ENCODE measurements around the gene UPP1.
A peak's percentile ranks its signal among the peaks of the same experiment; 100 is the strongest.

Gene UPP1

GRCh38 chr7:48091506-48092433 is 2.7 kb downstream of the UPP1 start:
- ChIA-PET CTCF (interaction anchor here (0.8 to 2.7 kb wide), 4 partner anchors 17 to 825 kb away, joined by 3 to 12 read pairs (median 7); no protein-coding TSS in a partner anchor), POLR2A (no interaction called here)
- Histone ChIP-seq H3K27ac (ENCODE audit: insufficient read depth in 1 of 2, low read depth in 1 of 2, low read length in 2 of 2, poor library complexity in 1 of 2, severe bottlenecking in 2 of 2) (no peak overlapping the region), H3K4me1 (ENCODE audit: control extremely low read depth in 1 of 4, control insufficient read depth in 4 of 4, insufficient read depth in 4 of 4, low read length in 3 of 4) (peaks cover 5 to 31% (median 28%) of the 10 kb centered on the region in 4 experiments), H3K9me3 (ENCODE audit: control extremely low read depth in 1 of 5, control insufficient read depth in 4 of 5, insufficient read depth in 2 of 5, low read depth in 1 of 5, low read length in 4 of 5) (no peaks in the 10 kb centered on the region), H3K4me3 (ENCODE audit: control insufficient read depth in 1 of 7, extremely low read depth in 1 of 7, insufficient read depth in 4 of 7, low read depth in 2 of 7, low read length in 6 of 7) (no peak overlapping the region), H3K27me3 (replicated peaks in 2 of 5; ENCODE audit: control insufficient read depth in 4 of 5, insufficient read depth in 5 of 5, low read length in 4 of 5) (peaks cover 0 to 4% (median 3%) of the 10 kb centered on the region in 5 experiments), H3K36me3 (ENCODE audit: control insufficient read depth in 4 of 4, insufficient read depth in 4 of 4, low read length in 3 of 4) (peaks cover 0 to 6% (median 1%) of the 10 kb centered on the region in 4 experiments)
- 100% methylated on average over 6 of the region's 10 CpGs for WGBS (ENCODE audit: insufficient coverage)
- no peak for DNase-seq

GRCh38 chr7:48094861-48095293 is 5.8 kb downstream of the UPP1 start:
- no peak overlapping the region for H3K4me3 ChIP-seq (ENCODE audit: control insufficient read depth in 1 of 7, extremely low read depth in 1 of 7, insufficient read depth in 4 of 7, low read depth in 2 of 7, low read length in 6 of 7)
- 96% methylated on average over 3 of the region's 3 CpGs for WGBS (ENCODE audit: insufficient coverage)
- ChIA-PET POLR2A (no interaction called here), CTCF (interaction anchor here (1.1 kb wide), 1 partner anchor 149 kb away, joined by 4 read pairs; no protein-coding TSS in a partner anchor)
- no peak overlapping the region for H3K27ac ChIP-seq (ENCODE audit: insufficient read depth in 1 of 2, low read depth in 1 of 2, low read length in 2 of 2, poor library complexity in 1 of 2, severe bottlenecking in 2 of 2)
- H3K4me1 ChIP-seq (ENCODE audit: control extremely low read depth in 1 of 4, control insufficient read depth in 4 of 4, insufficient read depth in 4 of 4, low read length in 3 of 4) = peaks cover 13 to 34% (median 32%) of the 10 kb centered on the region in 4 experiments
- peaks cover 0 to 6% (median 1%) of the 10 kb centered on the region in 4 experiments for H3K36me3 ChIP-seq (ENCODE audit: control insufficient read depth in 4 of 4, insufficient read depth in 4 of 4, low read length in 3 of 4)
- no peaks in the 10 kb centered on the region for H3K9me3 ChIP-seq (ENCODE audit: control extremely low read depth in 1 of 5, control insufficient read depth in 4 of 5, insufficient read depth in 2 of 5, low read depth in 1 of 5, low read length in 4 of 5)
- H3K27me3 ChIP-seq (replicated peaks in 2 of 5; ENCODE audit: control insufficient read depth in 4 of 5, insufficient read depth in 5 of 5, low read length in 4 of 5) = peaks cover 0 to 4% (median 3%) of the 10 kb centered on the region in 5 experiments
- no peak for DNase-seq

GRCh38 chr7:48096273-48096672 is 7.2 kb downstream of the UPP1 start:
- Histone ChIP-seq H3K27ac (ENCODE audit: insufficient read depth in 1 of 2, low read depth in 1 of 2, low read length in 2 of 2, poor library complexity in 1 of 2, severe bottlenecking in 2 of 2) (no peak overlapping the region), H3K9me3 (ENCODE audit: control extremely low read depth in 1 of 5, control insufficient read depth in 4 of 5, insufficient read depth in 2 of 5, low read depth in 1 of 5, low read length in 4 of 5) (no peaks in the 10 kb centered on the region), H3K27me3 (replicated peaks in 2 of 5; ENCODE audit: control insufficient read depth in 4 of 5, insufficient read depth in 5 of 5, low read length in 4 of 5) (no peaks in the 10 kb centered on the region), H3K4me1 (ENCODE audit: control extremely low read depth in 1 of 4, control insufficient read depth in 4 of 4, insufficient read depth in 4 of 4, low read length in 3 of 4) (peaks cover 13 to 32% (median 29%) of the 10 kb centered on the region in 4 experiments), H3K4me3 (ENCODE audit: control insufficient read depth in 1 of 7, extremely low read depth in 1 of 7, insufficient read depth in 4 of 7, low read depth in 2 of 7, low read length in 6 of 7) (no peak overlapping the region), H3K36me3 (ENCODE audit: control insufficient read depth in 4 of 4, insufficient read depth in 4 of 4, low read length in 3 of 4) (peaks cover 0 to 6% (median 1%) of the 10 kb centered on the region in 4 experiments)
- CTCF ChIA-PET = interaction anchor here (0.7 to 1.8 kb wide), 3 partner anchors 14 to 108 kb away, joined by 3 to 4 read pairs (median 3); no protein-coding TSS in a partner anchor
- POLR2A ChIA-PET = no interaction called here
- peak in 2 of 3 donors; percentile 48 to 52 for DNase-seq
- 7% methylated on average over 2 of the region's 2 CpGs for WGBS (ENCODE audit: insufficient coverage)

- Histone ChIP-seq H3K36me3 (ENCODE audit: control insufficient read depth in 4 of 4, insufficient read depth in 4 of 4, low read length in 3 of 4) (peaks cover 0 to 5% (median 2%) of the 10 kb centered on the region in 4 experiments), H3K4me1 (ENCODE audit: control extremely low read depth in 1 of 4, control insufficient read depth in 4 of 4, insufficient read depth in 4 of 4, low read length in 3 of 4) (peaks cover 13 to 32% (median 29%) of the 10 kb centered on the region in 4 experiments), H3K27me3 (replicated peaks in 2 of 5; ENCODE audit: control insufficient read depth in 4 of 5, insufficient read depth in 5 of 5, low read length in 4 of 5) (no peaks in the 10 kb centered on the region), H3K4me3 (ENCODE audit: control insufficient read depth in 1 of 7, extremely low read depth in 1 of 7, insufficient read depth in 4 of 7, low read depth in 2 of 7, low read length in 6 of 7) (peak overlapping the region in 2 of 7 experiments; percentile 31), H3K27ac (ENCODE audit: insufficient read depth in 1 of 2, low read depth in 1 of 2, low read length in 2 of 2, poor library complexity in 1 of 2, severe bottlenecking in 2 of 2) (peak overlapping the region; percentile 31 to 73), H3K9me3 (ENCODE audit: control extremely low read depth in 1 of 5, control insufficient read depth in 4 of 5, insufficient read depth in 2 of 5, low read depth in 1 of 5, low read length in 4 of 5) (no peaks in the 10 kb centered on the region)
- ChIA-PET CTCF (interaction anchor here (1.0 kb wide), 1 partner anchor 149 kb away, joined by 3 read pairs; the partner anchor contains the start of gene PKD1L1), POLR2A (no interaction called here)
- peak in 2 of 3 donors; percentile 31 to 47 for DNase-seq
- WGBS (ENCODE audit: insufficient coverage) = 4% methylated on average over 3 of the region's 6 CpGs
These were observed 8.6 kb downstream of the UPP1 start for GRCh38 chr7:48097521-48098231.

GRCh38 chr7:48098846-48099245 is 9.8 kb downstream of the UPP1 start:
- POLR2A ChIA-PET = no interaction called here
- no peak overlapping the region for H3K27ac ChIP-seq (ENCODE audit: insufficient read depth in 1 of 2, low read depth in 1 of 2, low read length in 2 of 2, poor library complexity in 1 of 2, severe bottlenecking in 2 of 2)
- DNase-seq = no peak
- CTCF ChIA-PET = no interaction called here
- no peaks in the 10 kb centered on the region for H3K27me3 ChIP-seq (replicated peaks in 2 of 5; ENCODE audit: control insufficient read depth in 4 of 5, insufficient read depth in 5 of 5, low read length in 4 of 5)
- peaks cover 13 to 32% (median 29%) of the 10 kb centered on the region in 4 experiments for H3K4me1 ChIP-seq (ENCODE audit: control extremely low read depth in 1 of 4, control insufficient read depth in 4 of 4, insufficient read depth in 4 of 4, low read length in 3 of 4)
- WGBS (ENCODE audit: insufficient coverage) = 71% methylated on average over 1 of the region's 4 CpGs
- H3K36me3 ChIP-seq (ENCODE audit: control insufficient read depth in 4 of 4, insufficient read depth in 4 of 4, low read length in 3 of 4) = peaks cover 0 to 13% (median 2%) of the 10 kb centered on the region in 4 experiments
- H3K9me3 ChIP-seq (ENCODE audit: control extremely low read depth in 1 of 5, control insufficient read depth in 4 of 5, insufficient read depth in 2 of 5, low read depth in 1 of 5, low read length in 4 of 5) = no peaks in the 10 kb centered on the region
- H3K4me3 ChIP-seq (ENCODE audit: control insufficient read depth in 1 of 7, extremely low read depth in 1 of 7, insufficient read depth in 4 of 7, low read depth in 2 of 7, low read length in 6 of 7) = no peak overlapping the region

- DNase-seq = no peak
- Histone ChIP-seq H3K36me3 (ENCODE audit: control insufficient read depth in 4 of 4, insufficient read depth in 4 of 4, low read length in 3 of 4) (peaks cover 0 to 14% (median 3%) of the 10 kb centered on the region in 4 experiments), H3K27ac (ENCODE audit: insufficient read depth in 1 of 2, low read depth in 1 of 2, low read length in 2 of 2, poor library complexity in 1 of 2, severe bottlenecking in 2 of 2) (no peak overlapping the region), H3K4me1 (ENCODE audit: control extremely low read depth in 1 of 4, control insufficient read depth in 4 of 4, insufficient read depth in 4 of 4, low read length in 3 of 4) (peaks cover 13 to 32% (median 29%) of the 10 kb centered on the region in 4 experiments), H3K27me3 (replicated peaks in 2 of 5; ENCODE audit: control insufficient read depth in 4 of 5, insufficient read depth in 5 of 5, low read length in 4 of 5) (no peaks in the 10 kb centered on the region), H3K4me3 (ENCODE audit: control insufficient read depth in 1 of 7, extremely low read depth in 1 of 7, insufficient read depth in 4 of 7, low read depth in 2 of 7, low read length in 6 of 7) (no peak overlapping the region), H3K9me3 (ENCODE audit: control extremely low read depth in 1 of 5, control insufficient read depth in 4 of 5, insufficient read depth in 2 of 5, low read depth in 1 of 5, low read length in 4 of 5) (no peaks in the 10 kb centered on the region)
- ChIA-PET POLR2A (no interaction called here), CTCF (interaction anchor here (1.5 kb wide), 1 partner anchor 10 kb away, joined by 6 read pairs; no protein-coding TSS in a partner anchor)
- WGBS (ENCODE audit: insufficient coverage) = 94% methylated on average over 2 of the region's 3 CpGs
These were observed 10.7 kb downstream of the UPP1 start for GRCh38 chr7:48099781-48100180.
